Activated T-cell treated with anti-CD3 and anti-CD28 coated beads, Interleukin-2, amount 50 U/mL, for 24 hours (primary cell): ENCODE measurements around the gene HSPA1B.
A peak's percentile ranks its signal among the peaks of the same experiment; 100 is the strongest.
"Not testable (repeated sequence)": the region's sequence is repeated elsewhere in the genome, so short reads cannot be mapped to it uniquely, and the experiment has no call there.

Experiments
- DNase-seq: peaks from one replicate; pipeline ENCODE4 v3.0.0-alpha.2; 2020
- H3K27ac Mint-ChIP-seq: 2 replicates; pipeline ENCODE4 v1.8.0; 2020; ENCODE audit warnings: mild to moderate bottlenecking, mixed read lengths
- H3K27me3 Mint-ChIP-seq: 2 replicates; pipeline ENCODE4 v1.8.0; 2020; ENCODE audit warnings: mixed read lengths
- H3K36me3 Mint-ChIP-seq: 2 replicates; pipeline ENCODE4 v1.8.0; 2020; ENCODE audit warnings: low read depth, mixed read lengths
- H3K4me1 Mint-ChIP-seq: 2 replicates; pipeline ENCODE4 v1.8.0; 2020; ENCODE audit warnings: low read depth, mixed read lengths
- H3K4me3 Mint-ChIP-seq: 2 replicates; pipeline ENCODE4 v1.8.0; 2020; ENCODE audit warnings: mild to moderate bottlenecking, moderate library complexity, mixed read lengths
- H3K9me3 Mint-ChIP-seq: 2 replicates; pipeline ENCODE4 v1.8.0; 2020; ENCODE audit warnings: mixed read lengths

The HSPA1B gene

DNA sequence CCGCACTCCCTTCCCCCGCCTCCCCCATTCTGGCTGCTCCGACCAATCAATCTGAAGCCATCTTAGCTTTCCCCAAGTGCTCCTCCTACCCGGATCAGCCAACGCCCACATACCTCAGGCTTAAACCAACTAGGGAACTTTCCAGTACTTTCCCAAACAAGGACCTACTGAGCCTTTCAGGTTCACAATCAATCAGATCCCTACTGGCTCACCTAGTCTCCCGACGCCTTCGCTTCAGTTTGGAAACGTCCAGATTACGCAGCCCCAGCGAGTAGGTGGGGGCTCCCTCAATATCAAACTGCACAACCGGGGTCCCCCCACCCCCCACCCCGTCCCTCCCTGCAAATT is 12.9 kb upstream of the HSPA1B start:
- Mint-ChIP-seq H3K4me1 (peaks cover 61% of the 10 kb centered on the region), H3K4me3 (peak overlapping the region; percentile 83), H3K36me3 (peaks cover 23% of the 10 kb centered on the region)

DNA sequence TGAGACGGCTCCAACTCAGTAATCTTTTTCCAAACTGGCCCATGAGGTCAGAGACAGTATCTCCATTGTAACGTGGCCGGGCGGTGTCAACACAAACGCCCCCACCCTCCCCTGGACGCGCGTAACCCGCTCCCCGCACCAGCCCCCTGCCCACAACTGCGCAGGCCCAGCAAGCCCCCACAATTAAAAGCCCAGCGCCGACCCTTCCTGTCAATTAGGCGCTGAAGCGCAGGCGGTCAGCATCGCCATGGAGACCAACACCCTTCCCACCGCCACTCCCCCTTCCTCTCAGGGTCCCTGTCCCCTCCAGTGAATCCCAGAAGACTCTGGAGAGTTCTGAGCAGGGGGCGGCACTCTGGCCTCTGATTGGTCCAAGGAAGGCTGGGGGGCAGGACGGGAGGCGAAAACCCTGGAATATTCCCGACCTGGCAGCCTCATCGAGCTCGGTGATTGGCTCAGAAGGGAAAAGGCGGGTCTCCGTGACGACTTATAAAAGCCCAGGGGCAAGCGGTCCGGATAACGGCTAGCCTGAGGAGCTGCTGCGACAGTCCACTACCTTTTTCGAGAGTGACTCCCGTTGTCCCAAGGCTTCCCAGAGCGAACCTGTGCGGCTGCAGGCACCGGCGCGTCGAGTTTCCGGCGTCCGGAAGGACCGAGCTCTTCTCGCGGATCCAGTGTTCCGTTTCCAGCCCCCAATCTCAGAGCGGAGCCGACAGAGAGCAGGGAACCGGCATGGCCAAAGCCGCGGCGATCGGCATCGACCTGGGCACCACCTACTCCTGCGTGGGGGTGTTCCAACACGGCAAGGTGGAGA is 12.3 kb upstream of the HSPA1B start, which contains the start of the genes HSPA1A and HSPA1L:
TSS of gene HSPA1A (plus strand) at position 519 of the 814 bp plus-strand sequence. CDS start at position 733, 214 bp downstream.
TSS of gene HSPA1L (minus strand) at position 259 of the 814 bp plus-strand sequence. CDS start 3,311 bp downstream, outside the sequence.
- peak; percentile 76 for DNase-seq
- peaks cover 19% of the 10 kb centered on the region for H3K36me3 Mint-ChIP-seq
- H3K9me3 Mint-ChIP-seq = no peaks in the 10 kb centered on the region
- no peaks in the 10 kb centered on the region for H3K27me3 Mint-ChIP-seq
- peak within 1 kb of the TSS; percentile 98 for H3K27ac Mint-ChIP-seq
- peaks cover 66% of the 10 kb centered on the region for H3K4me1 Mint-ChIP-seq
- peak within 1 kb of the TSS; percentile 83 for H3K4me3 Mint-ChIP-seq

More for the DNA sequence above, 12.9 kb upstream of the HSPA1B start:
- Mint-ChIP-seq H3K9me3 (no peaks in the 10 kb centered on the region), H3K27ac (peak overlapping the region; percentile 95), H3K27me3 (no peaks in the 10 kb centered on the region)
- peak; percentile 70 for DNase-seq

GRCh38 chr6:31817133-31817928 is 10.2 kb upstream of the HSPA1B start:
- Mint-ChIP-seq H3K27ac (peak overlapping the region; percentile 89), H3K4me3 (peak overlapping the region; percentile 84), H3K4me1 (peaks cover 68% of the 10 kb centered on the region), H3K36me3 (peaks cover 14% of the 10 kb centered on the region)
- not testable (repeated sequence) for H3K27me3 Mint-ChIP-seq, H3K9me3 Mint-ChIP-seq
- DNase-seq = peak; percentile 60

- not testable (repeated sequence) for H3K27me3 Mint-ChIP-seq, DNase-seq, H3K9me3 Mint-ChIP-seq
- Mint-ChIP-seq H3K4me1 (peaks cover 68% of the 10 kb centered on the region), H3K27ac (peak overlapping the region; percentile 89), H3K36me3 (peaks cover 14% of the 10 kb centered on the region), H3K4me3 (peak overlapping the region; percentile 84)
Measured at GRCh38 chr6:31817929-31818511, 9.5 kb upstream of the HSPA1B start.

DNA sequence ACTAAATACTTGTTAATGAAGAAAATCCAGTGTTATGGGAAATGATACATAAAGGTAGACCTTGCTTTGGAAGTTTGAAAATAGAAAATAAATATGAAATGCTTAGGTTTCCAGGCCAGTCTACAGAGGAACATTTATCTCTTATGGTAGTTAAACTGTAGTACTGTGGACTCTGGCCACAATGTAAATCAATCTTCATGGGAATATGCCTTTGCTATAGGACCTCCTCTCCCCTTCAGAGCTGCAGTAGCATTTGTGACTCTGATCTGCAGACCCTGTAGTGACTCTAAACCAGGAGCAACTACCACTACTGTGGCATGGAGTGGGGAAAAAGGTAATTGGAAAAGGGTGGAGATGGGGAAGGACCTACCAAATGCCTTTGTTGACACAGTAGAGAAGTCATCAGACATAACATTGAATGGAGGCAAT is 7.7 kb upstream of the HSPA1B start:
- Mint-ChIP-seq H3K4me3 (peak overlapping the region; percentile 44), H3K4me1 (peaks cover 62% of the 10 kb centered on the region), H3K27ac (peak overlapping the region; percentile 67), H3K9me3 (no peaks in the 10 kb centered on the region), H3K27me3 (no peaks in the 10 kb centered on the region), H3K36me3 (peaks cover 14% of the 10 kb centered on the region)
- no peak for DNase-seq

DNA sequence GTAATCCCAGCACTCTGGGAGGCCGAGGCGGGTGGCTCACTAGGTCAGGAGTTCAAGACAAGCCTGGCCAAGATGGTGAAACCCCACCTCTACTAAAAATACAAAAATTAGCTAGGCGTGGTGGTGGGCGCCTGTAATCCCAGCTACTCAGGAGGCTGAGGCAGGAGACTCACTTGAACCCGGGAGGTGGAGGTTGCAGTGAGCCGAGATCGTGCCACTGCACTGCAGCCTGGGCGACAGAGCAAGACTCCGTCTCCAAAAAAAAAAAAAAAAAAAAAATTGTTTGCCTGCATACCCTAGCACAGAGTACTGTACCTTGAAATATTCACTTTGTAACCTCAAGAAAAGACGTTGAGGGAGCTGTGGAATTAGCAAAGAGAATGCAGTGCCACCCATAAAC is 7.1 kb upstream of the HSPA1B start:
- Mint-ChIP-seq H3K4me1 (peaks cover 61% of the 10 kb centered on the region), H3K27ac (peak overlapping the region; percentile 97), H3K36me3 (peaks cover 14% of the 10 kb centered on the region), H3K4me3 (peak overlapping the region; percentile 86)
- H3K9me3 Mint-ChIP-seq, DNase-seq, H3K27me3 Mint-ChIP-seq: not testable (repeated sequence)

- Mint-ChIP-seq H3K4me1 (peaks cover 68% of the 10 kb centered on the region), H3K36me3 (peaks cover 14% of the 10 kb centered on the region), H3K27me3 (no peaks in the 10 kb centered on the region), H3K4me3 (peak overlapping the region; percentile 86), H3K27ac (peak overlapping the region; percentile 97), H3K9me3 (no peaks in the 10 kb centered on the region)
- DNase-seq = peak; percentile 84
Measured at GRCh38 chr6:31821301-31822035, 6.1 kb upstream of the HSPA1B start.

GRCh38 chr6:31822036-31822821 is 5.3 kb upstream of the HSPA1B start:
- H3K4me1 Mint-ChIP-seq = peaks cover 76% of the 10 kb centered on the region
- DNase-seq = peak; percentile 77
- no peaks in the 10 kb centered on the region for H3K9me3 Mint-ChIP-seq
- peak overlapping the region; percentile 86 for H3K4me3 Mint-ChIP-seq
- H3K27me3 Mint-ChIP-seq = no peaks in the 10 kb centered on the region
- H3K36me3 Mint-ChIP-seq = peaks cover 16% of the 10 kb centered on the region
- H3K27ac Mint-ChIP-seq = peak overlapping the region; percentile 97

DNA sequence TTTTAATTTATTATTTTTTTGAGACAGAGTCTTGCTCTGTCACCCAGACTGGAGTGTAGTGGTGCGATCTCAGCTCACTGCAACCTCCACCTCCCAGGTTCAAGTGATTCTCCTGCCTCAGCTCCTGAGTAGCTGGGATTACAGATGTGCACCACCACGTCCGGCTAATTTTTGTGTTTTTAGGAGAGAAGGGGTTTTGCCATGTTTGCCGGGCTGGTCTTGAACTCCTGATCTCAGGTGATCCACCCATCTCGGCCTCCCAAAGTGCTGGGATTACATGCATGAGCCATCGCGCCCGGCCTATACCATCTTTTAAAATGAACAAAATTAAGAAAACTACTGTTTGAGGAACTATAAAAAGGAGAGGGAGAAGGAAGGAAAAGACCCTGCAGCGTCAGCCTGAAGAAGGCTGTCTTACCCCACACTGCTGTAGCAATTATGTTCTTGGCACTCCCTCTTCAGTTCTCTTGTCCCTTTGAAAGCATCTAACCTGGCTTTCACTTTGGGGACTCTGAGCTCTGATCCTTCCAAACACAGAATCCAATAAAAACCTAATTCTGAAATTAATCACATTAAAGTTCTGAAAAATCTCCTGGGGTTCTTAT is 3.8 kb upstream of the HSPA1B start:
- DNase-seq, H3K36me3 Mint-ChIP-seq, H3K27me3 Mint-ChIP-seq, H3K9me3 Mint-ChIP-seq: not testable (repeated sequence)
- Mint-ChIP-seq H3K4me1 (peaks cover 66% of the 10 kb centered on the region), H3K4me3 (peak overlapping the region; percentile 8), H3K27ac (peak overlapping the region; percentile 47)

DNA sequence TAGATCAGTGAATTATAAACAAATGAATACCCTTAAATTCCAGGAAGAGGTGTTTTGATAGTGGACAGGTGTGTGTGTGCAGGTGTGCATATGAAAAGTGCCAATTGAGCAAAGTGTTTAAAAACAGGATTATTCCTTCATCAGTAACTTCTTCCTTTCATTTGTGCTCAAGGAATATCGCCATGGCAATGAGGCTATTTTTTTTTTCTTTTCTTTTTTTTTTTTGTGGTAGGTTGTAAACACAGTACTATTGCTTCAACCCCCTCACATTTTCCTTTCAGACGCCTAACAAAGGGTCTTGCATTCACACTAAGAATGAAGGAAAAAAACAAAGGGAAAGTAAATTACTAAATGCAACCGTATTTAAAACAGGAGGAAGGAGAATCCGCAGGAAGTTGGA is 2.0 kb upstream of the HSPA1B start:
- Mint-ChIP-seq H3K36me3 (peaks cover 17% of the 10 kb centered on the region), H3K4me3 (no peak overlapping the region)

GRCh38 chr6:31826793-31827285 is 699 bp upstream of the HSPA1B start:
- Mint-ChIP-seq H3K27ac (peak overlapping the region; percentile 97), H3K27me3 (no peaks in the 10 kb centered on the region), H3K36me3 (peaks cover 26% of the 10 kb centered on the region), H3K4me1 (peaks cover 58% of the 10 kb centered on the region), H3K4me3 (peak overlapping the region; percentile 93), H3K9me3 (no peaks in the 10 kb centered on the region)
- DNase-seq = no peak

More for the DNA sequence above, 2.0 kb upstream of the HSPA1B start:
- H3K27me3 Mint-ChIP-seq = no peaks in the 10 kb centered on the region
- H3K27ac Mint-ChIP-seq = peak overlapping the region; percentile 97
- peaks cover 57% of the 10 kb centered on the region for H3K4me1 Mint-ChIP-seq
- DNase-seq = no peak
- H3K9me3 Mint-ChIP-seq = no peaks in the 10 kb centered on the region

DNA sequence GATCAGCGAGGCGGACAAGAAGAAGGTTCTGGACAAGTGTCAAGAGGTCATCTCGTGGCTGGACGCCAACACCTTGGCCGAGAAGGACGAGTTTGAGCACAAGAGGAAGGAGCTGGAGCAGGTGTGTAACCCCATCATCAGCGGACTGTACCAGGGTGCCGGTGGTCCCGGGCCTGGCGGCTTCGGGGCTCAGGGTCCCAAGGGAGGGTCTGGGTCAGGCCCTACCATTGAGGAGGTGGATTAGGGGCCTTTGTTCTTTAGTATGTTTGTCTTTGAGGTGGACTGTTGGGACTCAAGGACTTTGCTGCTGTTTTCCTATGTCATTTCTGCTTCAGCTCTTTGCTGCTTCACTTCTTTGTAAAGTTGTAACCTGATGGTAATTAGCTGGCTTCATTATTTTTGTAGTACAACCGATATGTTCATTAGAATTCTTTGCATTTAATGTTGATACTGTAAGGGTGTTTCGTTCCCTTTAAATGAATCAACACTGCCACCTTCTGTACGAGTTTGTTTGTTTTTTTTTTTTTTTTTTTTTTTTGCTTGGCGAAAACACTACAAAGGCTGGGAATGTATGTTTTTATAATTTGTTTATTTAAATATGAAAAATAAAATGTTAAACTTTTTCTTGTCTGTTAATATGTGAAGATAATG is 2.2 kb downstream of the HSPA1B start:
- no peaks in the 10 kb centered on the region for H3K27me3 Mint-ChIP-seq
- peak; percentile 33 for DNase-seq
- peak overlapping the region; percentile 88 for H3K4me3 Mint-ChIP-seq
- H3K4me1 Mint-ChIP-seq = peaks cover 46% of the 10 kb centered on the region
- H3K36me3 Mint-ChIP-seq = peaks cover 35% of the 10 kb centered on the region
- no peaks in the 10 kb centered on the region for H3K9me3 Mint-ChIP-seq
- H3K27ac Mint-ChIP-seq = peak overlapping the region; percentile 89
